22Rv1 (cell line): ENCODE results near the gene BCKDHB.

ENCODE experiments used
- CTCF ChIP-seq: fragments of 450-650 bp; IDR thresholded peaks from 2 replicates; pipeline ENCODE4 v1.5.1; 2017; ENCODE audit warnings: mild to moderate bottlenecking
- ZFX ChIP-seq: fragments of 450-650 bp; IDR thresholded peaks from 2 replicates; pipeline ENCODE4 v1.6.1; 2017; ENCODE audit warnings: antibody characterized with exemption, borderline replicate concordance

- TF ChIP-seq CTCF (no peak), ZFX (no peak)
Measured at GRCh38 chr6:80314531-80314930, 208.1 kb downstream of the BCKDHB start.
